ENCODE data around the gene ISOC2.

GRCh38 chr19:55474269-55475265, 13.1 kb upstream of the ISOC2 start:
- TF ChIP-seq ZBTB34 (CRISPR knock-in tag; IDR thresholded peaks at IDR 0.05) (no peak), KLF13 (tag; IDR thresholded peaks at IDR 0.05; ENCODE audit: borderline replicate concordance, low read depth) (no peak), PHF21A (IDR thresholded peaks at IDR 0.05; ENCODE audit: borderline replicate concordance, low read depth) (no peak), RNF2 (IDR thresholded peaks at IDR 0.05) (no peak), RBBP5 (IDR thresholded peaks at IDR 0.05; ENCODE audit: borderline replicate concordance, insufficient read depth, low read length, poor library complexity, severe bottlenecking) (no peak), MXI1 (IDR thresholded peaks at IDR 0.05; ENCODE audit: low read depth, low read length) (no peak), SMARCE1 (IDR thresholded peaks at IDR 0.05) (no peak), EP300 (IDR thresholded peaks at IDR 0.05; ENCODE audit: low read length) (no peak)
- TF ChIP-seq, protein P1, sequence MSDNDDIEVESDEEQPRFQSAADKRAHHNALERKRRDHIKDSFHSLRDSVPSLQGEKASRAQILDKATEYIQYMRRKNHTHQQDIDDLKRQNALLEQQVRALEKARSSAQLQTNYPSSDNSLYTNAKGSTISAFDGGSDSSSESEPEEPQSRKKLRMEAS (CRISPR knock-in tag; IDR thresholded peaks at IDR 0.05), result peak; percentile 12; the same call in 1 of the 2 replicates
- TF ChIP-seq, protein P2, sequence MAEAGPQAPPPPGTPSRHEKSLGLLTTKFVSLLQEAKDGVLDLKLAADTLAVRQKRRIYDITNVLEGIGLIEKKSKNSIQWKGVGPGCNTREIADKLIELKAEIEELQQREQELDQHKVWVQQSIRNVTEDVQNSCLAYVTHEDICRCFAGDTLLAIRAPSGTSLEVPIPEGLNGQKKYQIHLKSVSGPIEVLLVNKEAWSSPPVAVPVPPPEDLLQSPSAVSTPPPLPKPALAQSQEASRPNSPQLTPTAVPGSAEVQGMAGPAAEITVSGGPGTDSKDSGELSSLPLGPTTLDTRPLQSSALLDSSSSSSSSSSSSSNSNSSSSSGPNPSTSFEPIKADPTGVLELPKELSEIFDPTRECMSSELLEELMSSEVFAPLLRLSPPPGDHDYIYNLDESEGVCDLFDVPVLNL (CRISPR knock-in tag; IDR thresholded peaks at IDR 0.05; ENCODE audit: low read depth), result no peak
